Ovary (tissue), 9 donors: ENCODE measurements around the gene MAN1A2. TPM values are rescaled to one million over a fixed set of nuclear protein-coding genes. Genes with fewer than 3 reads are reported as not detected.

Experiments
- DNase-seq, 5 donors: peaks; one replicate each; pipeline ENCODE4 v3.0.0-alpha.2; 2019 to 2020
- H3K27ac ChIP-seq, 2 donors: fragments of 200-600 bp; one replicate each; pipeline versions ENCODE4 v1.5.1 to v1.8.0; 2019 to 2022
- H3K27me3 ChIP-seq: fragments of 200-600 bp; one replicate; pipeline ENCODE4 v1.8.0; 2022
- H3K36me3 ChIP-seq: fragments of 200-600 bp; sonication (generic); one replicate; pipeline ENCODE4 v1.5.1; 2019
- H3K4me1 ChIP-seq: one replicate; pipeline ENCODE4 v1.8.1; 2013; ENCODE audit warnings: mild to moderate bottlenecking, moderate library complexity; ENCODE audit not compliant: insufficient read depth
- H3K4me3 ChIP-seq: fragments of 200-600 bp; sonication (generic); one replicate; pipeline ENCODE4 v1.5.1; 2017
- H3K9me3 ChIP-seq, 2 donors: fragments of 200-600 bp in 1 of 2; sonication (generic) in 1 of 2; one replicate each; pipeline versions ENCODE4 v1.5.1 to v1.8.1; 2013 to 2019; ENCODE audit warnings: mild to moderate bottlenecking in 1 of 2, moderate library complexity in 1 of 2
- CTCF ChIP-seq, 3 donors: fragments of 450-650 bp in 2 of 3; fragments of 200-600 bp in 1 of 3; IDR thresholded peaks; one replicate each; pipeline versions ENCODE4 v1.5.1 to v1.8.0; 2016 to 2022; ENCODE audit warnings: antibody characterized with exemption in 3 of 3, mild to moderate bottlenecking in 1 of 3
- EP300 ChIP-seq: sonication (generic); formaldehyde crosslinking; IDR thresholded peaks from one replicate; pipeline ENCODE4 v1.6.1; 2017; ENCODE audit warnings: antibody characterized with exemption
- POLR2A ChIP-seq: fragments of 450-650 bp; IDR thresholded peaks from one replicate; pipeline ENCODE4 v1.6.1; 2017; ENCODE audit warnings: antibody characterized with exemption, mild to moderate bottlenecking, moderate library complexity
- WGBS, 3 donors: extraction: QIAGEN DNeasy Blood & Tissue Kit in 1 of 3; methylation state at CpG; one replicate each; pipeline versions ENCODE4 v1.1.5 to v1.1.7; 2013 to 2017; 5-methylcytosine and 5-hydroxymethylcytosine counted together
- intact Hi-C, 4 donors: fragments of 100-400 bp; cut with DNase I; formaldehyde crosslinking; loops; one replicate each; pipeline versions ENCODE4 v1.11.0 to v1.15.1; 2022 to 2023
- polyA plus RNA-seq, 2 donors: library from polyadenylated mRNA; stranded (reverse); fragments of 200-250 nt in 1 of 2; fragments of 350-450 nt in 1 of 2; fragmentation: Illumina TruSeq in 1 of 2; extraction: RNeasy Lipid Tissue Mini Kit (QIAGEN cat#74804) in 1 of 2; gene quantifications; one replicate each; pipeline ENCODE4 v1.2.3, GENCODE V29; 2013 to 2014
- total RNA-seq, 7 donors: library from RNA; depleted of rRNA in 2 of 7; stranded (reverse); fragments of >200 nt in 2 of 7; fragmentation: NEBNext Ultra II Directional in 3 of 7; extraction: Animal tissue kit (Norgen Biotek cat#: 25700) in 3 of 7; gene quantifications; one replicate each; pipeline versions ENCODE4 v1.1.0 to v1.2.4, GENCODE V29; 2016 to 2023
- donor health status: DM: no; HTN: no; CAD: no; lungs with moderate emphysema.
- donor health status: DM: no; HTN: no; CAD: no.
- donor health status: Bipolar disorder and iron deficiency.
- donor health status: DM: yes; HTN: yes; CAD: no.
- donor health status: DM: no; HTN: no; CAD: no.
- donor health status: DM: yes; HTN: yes; CAD: no.

The MAN1A2 gene
- total and polyA plus RNA-seq, 9 donors, result 9.3 to 59.9 (median 44.8) TPM

GRCh38 chr1:117527566-117528102, 160.4 kb downstream of the MAN1A2 start:
- Histone ChIP-seq H3K9me3 (no peaks in the 10 kb centered on the region), H3K27me3 (no peaks in the 10 kb centered on the region), H3K27ac (no peak overlapping the region), H3K4me1 (no peaks in the 10 kb centered on the region), H3K4me3 (no peak overlapping the region), H3K36me3 (no peaks in the 10 kb centered on the region)
- no peak for DNase-seq
- intact Hi-C loops, result no loop called here
- TF ChIP-seq EP300, result no peak
- TF ChIP-seq POLR2A, result no peak
- no peak for TF ChIP-seq CTCF (IDR thresholded peaks at IDR 0.05)
- WGBS, 3 donors, result 20 to 23% (median 22%) methylated on average over 2 of the region's 2 CpGs

GRCh38 chr1:117529683-117530082, 162.4 kb downstream of the MAN1A2 start:
- no peaks in the 10 kb centered on the region for H3K27me3 ChIP-seq
- H3K9me3 ChIP-seq, result no peaks in the 10 kb centered on the region
- no peak overlapping the region for H3K4me3 ChIP-seq
- 95 to 96% (median 96%) methylated on average over 3 of the region's 3 CpGs for WGBS, 3 donors
- intact Hi-C loops, result loop anchor here in 2 of 4 donors (10.0 kb wide), 1 partner anchor 225 kb away; no protein-coding TSS in a partner anchor
- no peak for DNase-seq
- no peak overlapping the region for H3K27ac ChIP-seq
- TF ChIP-seq CTCF (IDR thresholded peaks at IDR 0.05), result no peak
- TF ChIP-seq POLR2A, result no peak
- TF ChIP-seq EP300, result no peak
- H3K36me3 ChIP-seq, result no peaks in the 10 kb centered on the region
- H3K4me1 ChIP-seq, result no peaks in the 10 kb centered on the region

GRCh38 chr1:117531222-117531621, 164.0 kb downstream of the MAN1A2 start:
- no peak overlapping the region for H3K4me3 ChIP-seq
- no peaks in the 10 kb centered on the region for H3K27me3 ChIP-seq
- H3K4me1 ChIP-seq, result no peaks in the 10 kb centered on the region
- no peak for TF ChIP-seq CTCF (IDR thresholded peaks at IDR 0.05)
- no peak for TF ChIP-seq POLR2A
- no peak for TF ChIP-seq EP300
- no peak overlapping the region for H3K27ac ChIP-seq
- intact Hi-C loops, result loop anchor here in 2 of 4 donors (10.0 kb wide), 1 partner anchor 224 kb away; no protein-coding TSS in a partner anchor
- H3K9me3 ChIP-seq, result no peaks in the 10 kb centered on the region
- DNase-seq, result no peak
- no peaks in the 10 kb centered on the region for H3K36me3 ChIP-seq

- no peak for TF ChIP-seq EP300
- peak in 2 of 3 donors; percentile 22 to 52 for TF ChIP-seq CTCF (IDR thresholded peaks at IDR 0.05)
- no peak for TF ChIP-seq POLR2A
- 7 to 12% (median 9%) methylated on average over 6 of the region's 6 CpGs for WGBS, 3 donors
- Histone ChIP-seq H3K27me3 (no peaks in the 10 kb centered on the region), H3K9me3 (no peaks in the 10 kb centered on the region), H3K27ac (no peak overlapping the region), H3K4me3 (no peak overlapping the region), H3K4me1 (no peaks in the 10 kb centered on the region), H3K36me3 (no peaks in the 10 kb centered on the region)
- intact Hi-C loops, result loop anchor here (2.0 to 10.0 kb wide), 3 partner anchors 217 to 224 kb away; no protein-coding TSS in a partner anchor
- peak; percentile 18 to 41 (median 26) for DNase-seq
Observed at GRCh38 chr1:117534995-117535467, 167.8 kb downstream of the MAN1A2 start.
